Activated CD4-positive, alpha-beta T cell treated with anti-CD3 and anti-CD28 coated beads, Interleukin-2, amount 50 U/mL, for 24 hours (primary cell): ENCODE measurements around the gene ASB11.

Experiments used
- DNase-seq, 2 donors: peaks; one replicate each; pipeline ENCODE4 v3.0.0-alpha.2; 2020; ENCODE audit warnings: low read depth in 1 of 2, low spot score in 1 of 2

The ASB11 gene

DNA sequence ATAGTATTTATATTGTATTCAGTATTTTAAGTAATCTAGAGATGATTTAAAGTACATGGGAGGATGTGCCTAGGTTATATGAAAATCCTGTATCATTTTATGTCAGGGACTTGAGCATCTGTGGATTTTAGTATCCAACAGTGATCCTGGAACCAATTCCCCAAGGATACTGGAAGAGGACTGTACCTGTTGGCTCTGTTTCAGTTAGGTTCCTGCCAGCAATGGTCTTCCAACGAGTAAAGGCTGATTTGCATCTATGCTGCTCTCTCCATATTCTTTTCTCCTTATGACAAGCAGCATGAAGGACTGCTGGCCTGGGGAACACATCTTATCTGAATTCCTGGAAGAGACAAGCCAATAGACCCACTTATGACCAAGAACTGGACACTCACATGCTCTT is 80.4 kb downstream of the ASB11 start:
- no peak for DNase-seq

DNA sequence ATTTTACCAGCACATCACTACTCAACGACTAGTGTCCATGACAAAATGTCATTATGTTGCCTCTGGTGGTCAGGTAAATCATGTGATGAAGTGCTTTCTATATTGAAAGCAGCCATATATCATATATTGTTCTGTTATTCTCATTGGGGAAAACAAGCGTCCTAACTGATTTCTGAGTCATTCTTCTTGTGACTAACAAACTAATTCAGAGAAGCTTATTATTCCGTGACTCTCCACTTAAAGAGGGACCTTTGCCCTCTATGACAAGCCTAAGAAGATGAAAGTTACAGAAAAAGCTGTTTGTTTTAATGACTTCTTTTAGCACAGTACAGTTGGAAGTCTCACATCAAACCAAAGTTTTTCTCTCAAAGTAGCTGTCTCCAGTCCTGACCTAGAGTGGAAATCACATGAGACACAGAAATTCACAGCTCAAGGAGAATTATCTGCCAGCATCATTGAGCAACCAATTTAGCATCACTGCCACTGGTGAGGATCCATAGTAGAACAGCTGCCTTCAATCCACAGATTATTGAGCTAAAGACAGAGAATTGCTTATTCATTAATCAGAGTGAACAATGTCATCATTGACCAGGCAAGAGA is 81.9 kb downstream of the ASB11 start:
- DNase-seq: no peak
